ENCODE data around the gene SAV1. TPM values are rescaled to one million over a fixed set of nuclear protein-coding genes. Genes with fewer than 3 reads are reported as not detected.

The SAV1 gene
- total and polyA plus RNA-seq, 2 experiments from 2014 or later, result 74.2 to 82.8 TPM

- TF ChIP-seq CTCF (conservative IDR thresholded peaks at IDR 0.05; ENCODE audit: low read depth in 2 of 2) (no peak), REST (IDR thresholded peaks at IDR 0.05; ENCODE audit: unreplicated experiment) (no peak), JUNB (IDR thresholded peaks at IDR 0.05; ENCODE audit: unreplicated experiment) (no peak), ZNF331 (CRISPR knock-in tag; IDR thresholded peaks at IDR 0.05; ENCODE audit: low read depth) (no peak), EZH2phosphoT487 (IDR thresholded peaks at IDR 0.05; ENCODE audit: unreplicated experiment) (no peak)
Observed at GRCh38 chr14:50615056-50615455, 53.0 kb downstream of the SAV1 start (continued).

GRCh38 chr14:50612806-50613205, 55.3 kb downstream of the SAV1 start:
- H4K20me1 ChIP-seq (replicated peaks; ENCODE audit: insufficient read depth), result no peaks in the 10 kb centered on the region
- H3K79me2 ChIP-seq (replicated peaks; ENCODE audit: insufficient read depth), result no peaks in the 10 kb centered on the region
- no peaks in the 10 kb centered on the region for H3K27me3 ChIP-seq (ENCODE audit: insufficient read depth)
- Mint-ChIP-seq H3K27ac (no peak overlapping the region), H3K4me3 (no peak overlapping the region), H3K36me3 (ENCODE audit: low read depth) (no peaks in the 10 kb centered on the region), H3K4me1 (no peaks in the 10 kb centered on the region), H3K9me3 (no peaks in the 10 kb centered on the region), H3K27me3 (ENCODE audit: insufficient read depth, low read depth, poor library complexity) (no peaks in the 10 kb centered on the region)
- H3K27ac ChIP-seq (ENCODE audit: low read depth), result no peak overlapping the region
- H3K4me1 ChIP-seq (ENCODE audit: insufficient read depth), result no peaks in the 10 kb centered on the region
- H3K4me3 ChIP-seq, result no peak overlapping the region
- H2AFZ ChIP-seq, result no peak overlapping the region
- ATAC-seq, result no peak
- no peaks in the 10 kb centered on the region for H3K36me3 ChIP-seq (ENCODE audit: insufficient read depth)
- no peaks in the 10 kb centered on the region for H3F3A ChIP-seq (replicated peaks; ENCODE audit: low read depth)
- H3K4me2 ChIP-seq, result no peak overlapping the region
- H3K9me2 ChIP-seq (ENCODE audit: insufficient read depth), result no peaks in the 10 kb centered on the region
- DNase-seq (ENCODE audit: low spot score), result no peak
- TF ChIP-seq POLR2AphosphoS5 (IDR thresholded peaks at IDR 0.05; ENCODE audit: low read depth), result no peak
- no peak for TF ChIP-seq JUNB (IDR thresholded peaks at IDR 0.05; ENCODE audit: unreplicated experiment)
- TF ChIP-seq NANOG (IDR thresholded peaks at IDR 0.05; ENCODE audit: borderline replicate concordance), result no peak
- no peak for TF ChIP-seq STAT1 (IDR thresholded peaks at IDR 0.05; ENCODE audit: unreplicated experiment)
- no peak for TF ChIP-seq EZH2 (IDR thresholded peaks at IDR 0.05; ENCODE audit: low read depth, unreplicated experiment)
- TF ChIP-seq ZNF114 (CRISPR knock-in tag; IDR thresholded peaks at IDR 0.05), result no peak
- TF ChIP-seq ZNF331 (CRISPR knock-in tag; IDR thresholded peaks at IDR 0.05; ENCODE audit: low read depth), result no peak
- no peak for TF ChIP-seq REST (IDR thresholded peaks at IDR 0.05; ENCODE audit: unreplicated experiment)
- TF ChIP-seq ETS1 (IDR thresholded peaks at IDR 0.05), result no peak

All from GM23338 (cell line).